HepG2 (cell line): ENCODE data around the gene OGFR. TPM values are rescaled to one million over a fixed set of nuclear protein-coding genes. Genes with fewer than 3 reads are reported as not detected.

Experiments
- ATAC-seq: fragments of 200-7000 bp; cut with Tn5 transposase; 3 replicates; pipeline ENCODE4 v1.9.1; 2020; ENCODE audit warnings: mild to moderate bottlenecking, moderate library complexity
- BruUV-seq: library from RNA; stranded (reverse); fragments of 400-500 nt; replicated peaks from 2 replicates; lab custom pipeline; 2021; lab: Mats Ljungman, UMichigan
- CTCF ChIA-PET: fragments of 300-600 bp; formaldehyde crosslinking; extraction: SDS; loops from one replicate; lab custom pipeline; 2021; ENCODE audit warnings: low total read pairs, inconsistent platforms, low intra/inter-chr PET ratio; lab: Yijun Ruan, JAX
- POLR2A ChIA-PET: fragments of 350-600 bp; sonication (Branson Sonifier 250); formaldehyde crosslinking; loops from one replicate; lab custom pipeline; 2020; ENCODE audit warnings: antibody characterized with exemption, inconsistent platforms; lab: Yijun Ruan, JAX
- DNase-seq: peaks from one replicate; pipeline ENCODE4 v3.0.0-alpha.2; 2015; ENCODE audit warnings: low spot score
- FAIRE-seq: peaks from 3 replicates; lab custom pipeline; 2011; peaks lifted over from hg19 to GRCh38; lab: Jason Lieb, UNC
- H2AFZ ChIP-seq: one replicate; pipeline ENCODE4 v1.6.1; 2011; ENCODE audit warnings: low read length, inconsistent platforms
- H3K27ac ChIP-seq: fragments of 300-600 bp; 3 replicates; pipeline ENCODE4 v1.8.0; 2011; ENCODE audit warnings: mixed run types, mild to moderate bottlenecking, mixed read lengths, low read length, inconsistent platforms; ENCODE audit not compliant: insufficient read depth; ENCODE audit errors: extremely low read length
- H3K27me3 ChIP-seq, 2 experiments: fragments of 200-600 bp in 1 of 2; 2 replicates in 1 of 2; 3 replicates in 1 of 2; pipeline versions ENCODE4 v1.6.0 to v1.8.0; 2011; ENCODE audit warnings: low read length in 2 of 2, mild to moderate bottlenecking in 2 of 2, moderate library complexity in 2 of 2, inconsistent platforms in 1 of 2; ENCODE audit not compliant: insufficient read depth in 2 of 2, control insufficient read depth in 1 of 2
- H3K36me3 ChIP-seq, 2 experiments: fragments of 200-600 bp in 1 of 2; replicated peaks in 1 of 2; 2 replicates in 1 of 2; 3 replicates in 1 of 2; pipeline versions ENCODE4 v1.5.1 to v1.8.0; 2011; ENCODE audit warnings: low read length in 2 of 2, inconsistent platforms in 1 of 2; ENCODE audit not compliant: insufficient read depth in 2 of 2, control insufficient read depth in 1 of 2
- H3K4me1 ChIP-seq: 2 replicates; pipeline ENCODE4 v1.5.1; 2012; ENCODE audit warnings: low read length, inconsistent platforms; ENCODE audit not compliant: insufficient read depth
- H3K4me2 ChIP-seq: 2 replicates; pipeline ENCODE4 v1.6.0; 2011; ENCODE audit warnings: low read depth, low read length, inconsistent platforms
- H3K4me3 ChIP-seq, 3 experiments: fragments of 200-600 bp in 1 of 3; sonication (generic), shearing (Covaris generic) in 1 of 3; replicated peaks in 1 of 3; 2 replicates each; pipeline ENCODE4 v1.5.1; 2011 to 2016; ENCODE audit warnings: low read length in 3 of 3, inconsistent platforms in 2 of 3, low read depth in 2 of 3, mild to moderate bottlenecking in 2 of 3, control low read depth in 1 of 3, mixed read lengths in 1 of 3; ENCODE audit not compliant: insufficient read depth in 1 of 3
- H3K79me2 ChIP-seq: one replicate; pipeline ENCODE4 v1.6.1; 2011; ENCODE audit warnings: low read length, inconsistent platforms; ENCODE audit not compliant: insufficient read depth
- H3K9ac ChIP-seq: 2 replicates; pipeline ENCODE4 v1.6.0; 2011; ENCODE audit warnings: mild to moderate bottlenecking, low read depth, low read length, inconsistent platforms; ENCODE audit not compliant: insufficient read depth
- H3K9me3 ChIP-seq: 2 replicates; pipeline ENCODE4 v1.5.1; 2012; ENCODE audit warnings: mild to moderate bottlenecking, low read length
- H4K20me1 ChIP-seq: 2 replicates; pipeline ENCODE4 v1.6.0; 2011; ENCODE audit warnings: inconsistent platforms, mild to moderate bottlenecking, low read length, moderate library complexity; ENCODE audit not compliant: insufficient read depth
- AGO2 ChIP-seq: fragments of 200-400 bp; formaldehyde crosslinking; optimal IDR thresholded peaks from 2 replicates; pipeline ENCODE3; 2017; ENCODE audit warnings: mild to moderate bottlenecking, low read depth, low read length, moderate library complexity
- POLR2AphosphoS5 ChIP-seq: IDR thresholded peaks from 2 replicates; pipeline ENCODE4 v1.6.1; 2012; ENCODE audit warnings: low read depth, low read length
- POLR2G ChIP-seq: fragments of 200-400 bp; formaldehyde crosslinking; IDR thresholded peaks from 2 replicates; pipeline ENCODE4 v1.6.1; 2018; ENCODE audit warnings: mild to moderate bottlenecking, low read depth, low read length, moderate library complexity
- RBM22 ChIP-seq: fragments of 200-400 bp; formaldehyde crosslinking; optimal IDR thresholded peaks from 2 replicates; pipeline ENCODE3; 2017; ENCODE audit warnings: mild to moderate bottlenecking, low read length, moderate library complexity
- RORA ChIP-seq: sonication (generic); formaldehyde crosslinking; IDR thresholded peaks from 2 replicates; pipeline ENCODE4 v1.5.0; 2020; ENCODE audit warnings: mild to moderate bottlenecking, missing genetic modification reagents, moderate library complexity
- TCF7 ChIP-seq: sonication (generic); IDR thresholded peaks from 2 replicates; pipeline ENCODE4 v1.6.1; 2016; ENCODE audit warnings: antibody characterized with exemption, low read depth
- ZNF12 ChIP-seq: sonication (generic); formaldehyde crosslinking; IDR thresholded peaks from 2 replicates; pipeline ENCODE4 v1.5.0; 2020; ENCODE audit warnings: missing genetic modification reagents
- ZNF263 ChIP-seq: sonication (generic); formaldehyde crosslinking; IDR thresholded peaks from 2 replicates; pipeline ENCODE4 v1.4.0; 2020; ENCODE audit warnings: missing genetic modification reagents
- ZNF317 ChIP-seq: sonication (generic); formaldehyde crosslinking; IDR thresholded peaks from 2 replicates; pipeline ENCODE4 v1.5.0; 2020; ENCODE audit warnings: mild to moderate bottlenecking, missing genetic modification reagents
- ZNF512 ChIP-seq: sonication (generic); formaldehyde crosslinking; IDR thresholded peaks from 2 replicates; pipeline ENCODE4 v1.4.0; 2020; ENCODE audit warnings: mild to moderate bottlenecking, missing genetic modification reagents
- WGBS: methylation state at CpG from one replicate; pipeline ENCODE4 v1.1.6; 2017; ENCODE audit warnings: low lambda C conversion rate; 5-methylcytosine and 5-hydroxymethylcytosine counted together
- in situ Hi-C: cut with HindIII; loops from 2 replicates; pipeline ENCODE4 v1.10.0; 2017; ENCODE audit warnings: low pct_unique_long_range_greater_than_20kb; ENCODE audit not compliant: extremely low pct_ligation_motif_present
- intact Hi-C: fragments of 100-400 bp; cut with micrococcal nuclease; formaldehyde crosslinking; loops from one replicate; pipeline ENCODE4 v1.10.0; 2022; ENCODE audit not compliant: unreplicated experiment
- polyA plus RNA-seq, 8 experiments: library from polyadenylated mRNA; depleted of rRNA in 3 of 8; stranded (reverse) in 7 of 8; unstranded in 1 of 8; fragments of >200 nt; fragmentation: Illumina TruSeq in 4 of 8; extraction: Trizol in 4 of 8; gene quantifications; 2 replicates each; pipeline versions ENCODE4 v1.2.1 to v1.2.3, GENCODE V29; 2011 to 2016; ENCODE audit warnings: low read depth in 4 of 8, missing spikeins in 1 of 8, mixed read lengths in 1 of 8; ENCODE audit not compliant: insufficient read depth in 1 of 8
- total RNA-seq, 5 experiments: library from RNA; depleted of rRNA; stranded (reverse); fragments of >200 nt; fragmentation: Illumina TruSeq; extraction: Trizol; gene quantifications; 2 replicates each; pipeline ENCODE4 v1.2.3, GENCODE V29; 2016; ENCODE audit warnings: low read depth in 1 of 5
- TF ChIP-seq, protein P1 (sequence below): sonication (generic); formaldehyde crosslinking; IDR thresholded peaks from 2 replicates; pipeline ENCODE4 v1.4.0; 2020; ENCODE audit warnings: missing genetic modification reagents
- TF ChIP-seq, protein P2 (sequence below): sonication (generic); formaldehyde crosslinking; IDR thresholded peaks from 2 replicates; pipeline ENCODE4 v1.4.0; 2020; ENCODE audit warnings: missing genetic modification reagents

OGFR gene
- total and polyA plus RNA-seq, 2 of the 13 experiments (the other 11 are each of a cell fraction or from before 2014, with no cell fraction given): 47.7 to 81.8 TPM

GRCh38 chr20:62841705-62842212, 37.1 kb downstream of the OGFR start:
- H4K20me1 ChIP-seq: no peaks in the 10 kb centered on the region
- ATAC-seq: no peak
- BruUV-seq: no TSS peak
- POLR2A ChIA-PET: interaction anchor here (1.0 to 1.2 kb wide), 2 partner anchors 19 to 112 kb away, joined by 3 to 4 read pairs; no protein-coding TSS in a partner anchor
- FAIRE-seq: no peak
- H3K4me3 ChIP-seq: no peak overlapping the region
- no peak overlapping the region for H2AFZ ChIP-seq
- intact Hi-C loops: no loop called here
- H3K27ac ChIP-seq: no peak overlapping the region
- peaks cover 6% of the 10 kb centered on the region; the same call in 1 of the 2 replicates for H3K4me1 ChIP-seq
- no peak for DNase-seq
- CTCF ChIA-PET: no interaction called here
- H3K36me3 ChIP-seq: peaks cover 12 to 27% of the 10 kb centered on the region in 2 experiments
- WGBS: 92% methylated on average over 16 of the region's 16 CpGs
- in situ Hi-C loops: no loop called here
- 0 out of 2 replicates have a peak, but pooled peaks have one; percentile 41 for TF ChIP-seq POLR2G
- TF ChIP-seq, protein P1, sequence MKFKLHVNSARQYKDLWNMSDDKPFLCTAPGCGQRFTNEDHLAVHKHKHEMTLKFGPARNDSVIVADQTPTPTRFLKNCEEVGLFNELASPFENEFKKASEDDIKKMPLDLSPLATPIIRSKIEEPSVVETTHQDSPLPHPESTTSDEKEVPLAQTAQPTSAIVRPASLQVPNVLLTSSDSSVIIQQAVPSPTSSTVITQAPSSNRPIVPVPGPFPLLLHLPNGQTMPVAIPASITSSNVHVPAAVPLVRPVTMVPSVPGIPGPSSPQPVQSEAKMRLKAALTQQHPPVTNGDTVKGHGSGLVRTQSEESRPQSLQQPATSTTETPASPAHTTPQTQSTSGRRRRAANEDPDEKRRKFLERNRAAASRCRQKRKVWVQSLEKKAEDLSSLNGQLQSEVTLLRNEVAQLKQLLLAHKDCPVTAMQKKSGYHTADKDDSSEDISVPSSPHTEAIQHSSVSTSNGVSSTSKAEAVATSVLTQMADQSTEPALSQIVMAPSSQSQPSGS (CRISPR knock-in tag): no peak
- TF ChIP-seq POLR2AphosphoS5: 0 out of 2 replicates have a peak, but pooled peaks have one; percentile 31
- peak; percentile 54 for TF ChIP-seq AGO2
- TF ChIP-seq RBM22: peak; percentile 92
- no peak overlapping the region for H3K4me2 ChIP-seq
- no peaks in the 10 kb centered on the region for H3K27me3 ChIP-seq
- H3K9me3 ChIP-seq: no peaks in the 10 kb centered on the region
- H3K9ac ChIP-seq: no peak overlapping the region
- H3K79me2 ChIP-seq: no peaks in the 10 kb centered on the region

GRCh38 chr20:62843656-62844055, 39.0 kb downstream of the OGFR start:
- in situ Hi-C loops: no loop called here
- BruUV-seq: TSS peak; percentile 47

More at GRCh38 chr20:62843656-62844055, 39.0 kb downstream of the OGFR start:
- ATAC-seq (no peak), DNase-seq (no peak), FAIRE-seq (no peak)
- no peak for TF ChIP-seq ZNF317 (CRISPR knock-in tag)
- TF ChIP-seq RORA: no peak
- no peak for TF ChIP-seq ZNF512 (CRISPR knock-in tag)
- no peak for TF ChIP-seq TCF7
- no peak for TF ChIP-seq ZNF263
- TF ChIP-seq ZNF12 (CRISPR knock-in tag): no peak
- TF ChIP-seq, protein P2, sequence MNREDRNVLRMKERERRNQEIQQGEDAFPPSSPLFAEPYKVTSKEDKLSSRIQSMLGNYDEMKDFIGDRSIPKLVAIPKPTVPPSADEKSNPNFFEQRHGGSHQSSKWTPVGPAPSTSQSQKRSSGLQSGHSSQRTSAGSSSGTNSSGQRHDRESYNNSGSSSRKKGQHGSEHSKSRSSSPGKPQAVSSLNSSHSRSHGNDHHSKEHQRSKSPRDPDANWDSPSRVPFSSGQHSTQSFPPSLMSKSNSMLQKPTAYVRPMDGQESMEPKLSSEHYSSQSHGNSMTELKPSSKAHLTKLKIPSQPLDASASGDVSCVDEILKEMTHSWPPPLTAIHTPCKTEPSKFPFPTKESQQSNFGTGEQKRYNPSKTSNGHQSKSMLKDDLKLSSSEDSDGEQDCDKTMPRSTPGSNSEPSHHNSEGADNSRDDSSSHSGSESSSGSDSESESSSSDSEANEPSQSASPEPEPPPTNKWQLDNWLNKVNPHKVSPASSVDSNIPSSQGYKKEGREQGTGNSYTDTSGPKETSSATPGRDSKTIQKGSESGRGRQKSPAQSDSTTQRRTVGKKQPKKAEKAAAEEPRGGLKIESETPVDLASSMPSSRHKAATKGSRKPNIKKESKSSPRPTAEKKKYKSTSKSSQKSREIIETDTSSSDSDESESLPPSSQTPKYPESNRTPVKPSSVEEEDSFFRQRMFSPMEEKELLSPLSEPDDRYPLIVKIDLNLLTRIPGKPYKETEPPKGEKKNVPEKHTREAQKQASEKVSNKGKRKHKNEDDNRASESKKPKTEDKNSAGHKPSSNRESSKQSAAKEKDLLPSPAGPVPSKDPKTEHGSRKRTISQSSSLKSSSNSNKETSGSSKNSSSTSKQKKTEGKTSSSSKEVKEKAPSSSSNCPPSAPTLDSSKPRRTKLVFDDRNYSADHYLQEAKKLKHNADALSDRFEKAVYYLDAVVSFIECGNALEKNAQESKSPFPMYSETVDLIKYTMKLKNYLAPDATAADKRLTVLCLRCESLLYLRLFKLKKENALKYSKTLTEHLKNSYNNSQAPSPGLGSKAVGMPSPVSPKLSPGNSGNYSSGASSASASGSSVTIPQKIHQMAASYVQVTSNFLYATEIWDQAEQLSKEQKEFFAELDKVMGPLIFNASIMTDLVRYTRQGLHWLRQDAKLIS: no peak
- 96% methylated on average over 10 of the region's 10 CpGs for WGBS
- POLR2A ChIA-PET: no interaction called here
- Histone ChIP-seq H3K9ac (no peak overlapping the region), H3K27ac (no peak overlapping the region), H3K4me3 (no peak overlapping the region), H4K20me1 (no peaks in the 10 kb centered on the region), H3K27me3 (no peaks in the 10 kb centered on the region), H2AFZ (no peak overlapping the region), H3K9me3 (no peaks in the 10 kb centered on the region), H3K36me3 (peaks cover 15 to 31% of the 10 kb centered on the region in 2 experiments), H3K4me1 (no peaks in the 10 kb centered on the region), H3K79me2 (no peaks in the 10 kb centered on the region), H3K4me2 (no peak overlapping the region)
- CTCF ChIA-PET: no interaction called here
- intact Hi-C loops: no loop called here
